ENCODE measurements around the gene RPP21.

DNA sequence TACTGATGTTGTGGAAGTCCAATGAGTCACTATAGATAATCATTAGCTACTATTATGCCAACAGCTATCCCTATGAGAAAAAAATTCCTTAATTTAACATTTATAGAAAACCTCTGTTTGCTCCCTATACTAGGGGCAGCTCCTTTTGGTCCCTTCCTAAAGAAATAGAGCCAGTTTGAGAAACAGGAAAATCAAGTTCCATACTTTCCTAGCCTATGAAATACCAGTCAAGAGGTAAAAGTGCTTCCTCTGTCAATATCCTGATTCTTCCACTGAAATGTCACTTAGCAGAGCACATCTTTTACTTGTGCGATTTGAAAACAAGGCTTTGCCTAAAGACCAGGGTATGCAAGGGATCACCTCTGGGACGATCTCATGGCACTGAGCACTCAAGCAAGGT, 32.7 kb upstream of the RPP21 start:
- TF ChIP-seq, protein P1, sequence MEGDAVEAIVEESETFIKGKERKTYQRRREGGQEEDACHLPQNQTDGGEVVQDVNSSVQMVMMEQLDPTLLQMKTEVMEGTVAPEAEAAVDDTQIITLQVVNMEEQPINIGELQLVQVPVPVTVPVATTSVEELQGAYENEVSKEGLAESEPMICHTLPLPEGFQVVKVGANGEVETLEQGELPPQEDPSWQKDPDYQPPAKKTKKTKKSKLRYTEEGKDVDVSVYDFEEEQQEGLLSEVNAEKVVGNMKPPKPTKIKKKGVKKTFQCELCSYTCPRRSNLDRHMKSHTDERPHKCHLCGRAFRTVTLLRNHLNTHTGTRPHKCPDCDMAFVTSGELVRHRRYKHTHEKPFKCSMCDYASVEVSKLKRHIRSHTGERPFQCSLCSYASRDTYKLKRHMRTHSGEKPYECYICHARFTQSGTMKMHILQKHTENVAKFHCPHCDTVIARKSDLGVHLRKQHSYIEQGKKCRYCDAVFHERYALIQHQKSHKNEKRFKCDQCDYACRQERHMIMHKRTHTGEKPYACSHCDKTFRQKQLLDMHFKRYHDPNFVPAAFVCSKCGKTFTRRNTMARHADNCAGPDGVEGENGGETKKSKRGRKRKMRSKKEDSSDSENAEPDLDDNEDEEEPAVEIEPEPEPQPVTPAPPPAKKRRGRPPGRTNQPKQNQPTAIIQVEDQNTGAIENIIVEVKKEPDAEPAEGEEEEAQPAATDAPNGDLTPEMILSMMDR (IDR thresholded peaks at IDR 0.05) = no peak
- no peak for TF ChIP-seq EP300 (IDR thresholded peaks at IDR 0.05)

Measured in upper lobe of left lung (tissue), 4 donors.